GM12892 (cell line): ENCODE results near the gene NCL.

ENCODE experiments used
- POLR2A ChIP-seq: IDR thresholded peaks from 2 replicates; pipeline ENCODE4 v1.6.1; 2011; ENCODE audit warnings: low read depth, low read length, control low read depth
- POLR2AphosphoS5 ChIP-seq: IDR thresholded peaks from 2 replicates; pipeline ENCODE4 v1.6.1; 2011; ENCODE audit warnings: low read depth, low read length, control low read depth

DNA sequence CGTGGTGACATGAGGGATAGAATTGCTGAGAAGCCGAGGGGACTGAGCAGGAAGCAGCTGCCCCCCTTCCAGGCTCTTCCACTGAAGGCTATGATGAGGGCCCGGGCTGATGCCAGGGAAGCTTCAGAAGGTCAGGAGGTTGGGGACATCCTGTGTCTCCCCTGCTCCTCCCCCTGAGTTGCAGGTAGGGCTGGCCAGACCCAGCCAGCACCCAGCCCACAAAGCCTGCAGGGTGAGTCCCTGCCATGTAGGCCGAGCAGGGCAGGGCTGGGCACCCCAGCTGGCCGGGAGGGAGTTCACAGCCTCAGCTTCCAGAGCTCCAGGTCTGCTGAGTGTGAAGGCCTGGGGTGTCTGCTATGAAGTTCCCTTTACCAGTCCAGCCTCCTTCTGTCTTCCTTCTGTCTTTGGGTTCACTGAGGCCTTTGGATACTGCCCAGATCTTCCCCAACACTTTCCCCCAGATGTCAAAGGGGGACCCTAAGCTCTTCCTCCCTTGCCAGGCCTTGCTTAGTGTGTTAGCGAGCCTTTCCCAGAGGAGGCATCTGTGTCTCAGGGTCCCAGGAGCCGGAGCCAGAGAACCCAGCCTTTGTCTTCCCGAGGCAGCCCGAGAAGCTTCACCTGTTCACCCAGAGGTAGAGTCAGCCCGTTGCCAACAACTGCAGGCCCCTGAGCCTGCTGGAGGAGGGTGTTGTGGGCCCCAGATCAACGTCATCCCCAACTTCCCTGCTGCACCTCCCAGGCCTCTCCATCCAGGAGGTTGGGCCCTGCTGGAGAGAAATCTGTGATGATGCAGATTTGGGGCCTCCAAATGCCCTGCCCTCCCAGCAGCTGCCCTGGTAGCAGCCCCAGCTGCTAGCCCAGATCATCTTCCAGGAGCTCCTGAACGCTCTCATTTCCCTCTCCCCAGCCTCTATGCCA is 3.6 kb upstream of the NCL start:
- no peak for TF ChIP-seq POLR2AphosphoS5
- no peak for TF ChIP-seq POLR2A
